Mucosa of rectum (tissue), 2 donors: Measurements from ENCODE around the gene KCNH5.

Experiments
- H3K27ac ChIP-seq, 2 donors: one replicate each; pipeline ENCODE4 v1.7.0; 2013; ENCODE audit warnings: inconsistent platforms in 2 of 2, low read depth in 2 of 2, low read length in 2 of 2
- H3K27me3 ChIP-seq, 2 donors: one replicate each; pipeline ENCODE4 v1.7.0; 2013; ENCODE audit warnings: low read length in 2 of 2; ENCODE audit not compliant: control insufficient read depth in 2 of 2, insufficient read depth in 2 of 2
- H3K36me3 ChIP-seq, 2 donors: one replicate each; pipeline ENCODE4 v1.7.0; 2013; ENCODE audit warnings: low read length in 2 of 2; ENCODE audit not compliant: control insufficient read depth in 2 of 2, insufficient read depth in 2 of 2
- H3K4me1 ChIP-seq, 2 donors: one replicate each; pipeline ENCODE4 v1.7.0; 2013; ENCODE audit warnings: low read length in 2 of 2, mild to moderate bottlenecking in 1 of 2; ENCODE audit not compliant: control insufficient read depth in 2 of 2, insufficient read depth in 2 of 2
- H3K4me3 ChIP-seq, 2 donors: one replicate each; pipeline ENCODE4 v1.7.0; 2013; ENCODE audit warnings: low read length in 2 of 2
- H3K9ac ChIP-seq, 2 donors: one replicate each; pipeline ENCODE4 v1.7.0; 2013; ENCODE audit warnings: low read length in 2 of 2, low read depth in 1 of 2, mild to moderate bottlenecking in 1 of 2
- H3K9me3 ChIP-seq, 2 donors: one replicate each; pipeline ENCODE4 v1.7.0; 2013; ENCODE audit warnings: low read length in 2 of 2; ENCODE audit not compliant: control insufficient read depth in 2 of 2
- donor health status: healthy.
- donor health status: Normal muscosa, but diverticular disease.

The KCNH5 gene

DNA sequence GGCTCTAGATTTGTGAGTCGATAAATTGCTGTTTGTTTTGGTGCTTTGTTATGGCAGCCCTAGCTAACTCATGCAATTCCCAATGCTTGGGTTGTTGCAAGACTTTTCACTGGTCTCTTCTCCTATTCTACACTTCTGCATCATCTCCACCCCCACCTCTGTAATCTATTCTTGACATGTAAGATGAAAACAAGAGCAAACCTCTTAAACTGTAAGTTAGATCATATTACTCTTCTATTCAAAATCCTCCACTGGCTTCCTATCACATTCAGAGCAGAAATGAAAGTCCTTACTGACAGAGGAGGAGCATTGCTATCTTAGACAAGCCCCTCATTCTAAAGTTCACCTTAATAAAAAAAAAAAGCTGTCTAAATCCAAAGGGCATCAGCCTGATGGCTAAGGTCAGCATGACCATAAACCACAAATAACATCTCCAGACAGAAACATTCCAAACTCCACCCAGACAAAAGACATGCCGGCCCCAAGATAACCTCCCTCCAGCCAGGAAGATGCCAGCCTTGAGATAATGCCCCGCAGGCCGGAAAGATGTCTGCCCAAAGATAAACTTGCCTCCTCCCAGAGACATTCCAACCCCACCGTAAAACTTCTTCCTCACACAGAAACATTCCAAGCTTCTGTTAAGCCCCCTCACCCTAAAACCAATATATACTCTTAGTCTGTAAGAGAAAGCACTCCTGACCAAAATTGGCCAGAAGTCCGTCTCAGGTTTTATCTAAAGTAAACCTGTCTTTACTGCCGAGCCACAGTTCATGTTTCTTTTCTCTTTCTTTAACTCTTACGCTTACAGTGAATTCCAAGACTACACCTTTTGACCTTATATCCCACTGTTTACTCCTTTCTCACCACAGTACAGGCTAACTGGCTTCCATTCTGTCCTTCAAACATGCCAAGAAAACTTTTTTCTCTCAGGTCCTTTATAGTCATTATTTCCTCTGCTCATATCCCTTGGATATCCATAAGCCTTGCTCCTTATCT is 308.9 kb downstream of the KCNH5 start:
- no peaks in the 10 kb centered on the region for H3K27me3 ChIP-seq
- H3K27ac ChIP-seq = no peak overlapping the region
- H3K9me3 ChIP-seq = peaks cover 2 to 3% of the 10 kb centered on the region in 2 donors
- no peaks in the 10 kb centered on the region for H3K4me1 ChIP-seq
- no peak overlapping the region for H3K4me3 ChIP-seq
- H3K9ac ChIP-seq = no peak overlapping the region
- H3K36me3 ChIP-seq = no peaks in the 10 kb centered on the region

GRCh38 chr14:62734831-62735230 is 310.4 kb downstream of the KCNH5 start:
- H3K4me1 ChIP-seq = no peaks in the 10 kb centered on the region
- H3K4me3 ChIP-seq = no peak overlapping the region
- H3K9ac ChIP-seq = no peak overlapping the region
- no peaks in the 10 kb centered on the region for H3K27me3 ChIP-seq
- no peaks in the 10 kb centered on the region for H3K36me3 ChIP-seq
- peaks cover 0 to 3% of the 10 kb centered on the region in 2 donors for H3K9me3 ChIP-seq
- H3K27ac ChIP-seq = no peak overlapping the region

DNA sequence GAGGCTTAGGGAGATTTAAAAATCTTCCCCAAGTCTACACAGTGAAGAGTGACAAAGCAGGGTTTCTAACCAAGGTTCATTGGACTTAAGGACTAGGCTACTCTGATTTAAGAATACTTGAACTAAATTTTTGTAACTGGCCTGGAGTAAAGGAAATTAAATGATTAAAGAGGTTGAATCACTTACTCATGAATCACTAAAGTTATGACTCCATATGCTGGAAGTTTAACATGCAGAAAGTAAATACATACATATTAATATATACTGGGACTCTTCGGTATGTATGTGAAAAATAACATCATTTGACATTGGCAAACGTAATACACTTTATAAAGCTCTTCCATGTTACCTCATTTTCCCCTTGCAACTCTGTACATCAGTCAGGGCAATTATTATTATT is 322.9 kb downstream of the KCNH5 start:
- Histone ChIP-seq H3K27me3 (no peaks in the 10 kb centered on the region), H3K9ac (no peak overlapping the region), H3K36me3 (no peaks in the 10 kb centered on the region), H3K9me3 (no peaks in the 10 kb centered on the region), H3K27ac (no peak overlapping the region), H3K4me3 (no peak overlapping the region), H3K4me1 (no peaks in the 10 kb centered on the region)

DNA sequence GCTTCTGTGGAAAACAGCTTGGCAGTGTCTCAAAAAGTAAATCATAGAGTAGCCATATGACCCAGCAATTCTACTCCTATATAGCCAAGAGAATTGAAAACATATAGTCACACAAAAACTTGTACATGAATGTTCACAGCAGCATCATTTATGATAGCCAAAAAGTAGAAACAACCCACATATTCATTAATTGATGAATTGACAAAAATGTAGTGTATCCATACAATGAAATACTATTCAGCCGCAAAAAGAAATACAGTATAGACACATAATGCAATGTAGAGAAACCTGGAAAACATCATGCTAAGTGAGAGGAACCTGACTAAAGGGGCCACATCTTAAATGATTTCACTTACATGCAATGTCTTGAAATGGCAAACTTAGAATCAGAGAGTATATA is 326.6 kb downstream of the KCNH5 start:
- H3K9ac ChIP-seq = no peak overlapping the region
- H3K36me3 ChIP-seq = no peaks in the 10 kb centered on the region
- no peak overlapping the region for H3K4me3 ChIP-seq
- no peaks in the 10 kb centered on the region for H3K4me1 ChIP-seq
- no peaks in the 10 kb centered on the region for H3K9me3 ChIP-seq
- H3K27me3 ChIP-seq = no peaks in the 10 kb centered on the region
- no peak overlapping the region for H3K27ac ChIP-seq

GRCh38 chr14:62711351-62712023 is 333.8 kb downstream of the KCNH5 start:
- Histone ChIP-seq H3K27me3 (no peaks in the 10 kb centered on the region), H3K4me3 (no peak overlapping the region), H3K9me3 (peaks cover 0 to 3% of the 10 kb centered on the region in 2 donors), H3K9ac (no peak overlapping the region), H3K4me1 (no peaks in the 10 kb centered on the region), H3K36me3 (no peaks in the 10 kb centered on the region), H3K27ac (no peak overlapping the region)

DNA sequence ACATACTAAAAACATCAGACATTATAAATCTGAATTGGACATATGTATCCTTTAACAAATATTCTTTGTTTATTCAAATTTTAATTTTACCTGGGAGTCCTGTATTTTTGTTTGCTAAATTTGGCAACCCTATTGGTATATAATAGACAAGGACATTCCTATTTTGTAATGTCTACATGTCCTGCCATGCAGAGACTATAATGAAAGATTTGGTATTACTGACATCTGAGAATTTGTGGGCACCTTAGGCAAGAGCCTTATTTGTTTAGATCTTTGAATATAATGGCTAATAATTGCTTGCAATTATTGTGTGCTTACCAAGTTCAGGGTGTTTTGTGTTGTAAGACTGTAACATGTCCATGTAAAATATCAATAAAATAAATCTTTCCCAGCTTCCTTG is 334.4 kb downstream of the KCNH5 start:
- no peaks in the 10 kb centered on the region for H3K4me1 ChIP-seq
- peaks cover 0 to 3% of the 10 kb centered on the region in 2 donors for H3K9me3 ChIP-seq
- H3K27ac ChIP-seq = no peak overlapping the region
- no peak overlapping the region for H3K4me3 ChIP-seq
- no peaks in the 10 kb centered on the region for H3K36me3 ChIP-seq
- H3K9ac ChIP-seq = no peak overlapping the region
- H3K27me3 ChIP-seq = no peaks in the 10 kb centered on the region

- Histone ChIP-seq H3K27me3 (no peaks in the 10 kb centered on the region), H3K4me3 (no peak overlapping the region), H3K9me3 (peaks cover 0 to 3% of the 10 kb centered on the region in 2 donors), H3K4me1 (no peaks in the 10 kb centered on the region), H3K9ac (no peak overlapping the region), H3K27ac (no peak overlapping the region), H3K36me3 (no peaks in the 10 kb centered on the region)
Observed at GRCh38 chr14:62709773-62710172, 335.5 kb downstream of the KCNH5 start.

DNA sequence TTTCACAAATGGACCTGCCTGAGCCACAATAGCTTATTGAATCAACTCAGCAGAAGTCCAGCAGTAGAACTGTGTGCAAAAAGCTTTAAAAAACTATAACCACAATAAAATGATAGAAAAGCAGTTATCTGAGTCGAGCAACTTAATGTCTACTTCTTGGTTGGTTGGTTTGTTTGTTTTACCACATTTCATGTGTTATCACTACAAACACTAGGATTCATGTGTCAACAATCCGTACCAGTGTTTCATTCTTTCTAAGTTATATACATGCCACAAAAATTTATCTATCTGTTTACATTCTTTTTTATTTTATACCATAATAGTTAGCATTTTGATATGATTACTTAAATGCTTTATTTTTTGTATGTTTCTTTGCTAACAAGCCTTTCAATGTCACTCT is 339.0 kb downstream of the KCNH5 start:
- Histone ChIP-seq H3K9ac (no peak overlapping the region), H3K4me1 (no peaks in the 10 kb centered on the region), H3K27me3 (no peaks in the 10 kb centered on the region), H3K4me3 (no peak overlapping the region), H3K9me3 (peaks cover 0 to 3% of the 10 kb centered on the region in 2 donors), H3K27ac (no peak overlapping the region), H3K36me3 (no peaks in the 10 kb centered on the region)

DNA sequence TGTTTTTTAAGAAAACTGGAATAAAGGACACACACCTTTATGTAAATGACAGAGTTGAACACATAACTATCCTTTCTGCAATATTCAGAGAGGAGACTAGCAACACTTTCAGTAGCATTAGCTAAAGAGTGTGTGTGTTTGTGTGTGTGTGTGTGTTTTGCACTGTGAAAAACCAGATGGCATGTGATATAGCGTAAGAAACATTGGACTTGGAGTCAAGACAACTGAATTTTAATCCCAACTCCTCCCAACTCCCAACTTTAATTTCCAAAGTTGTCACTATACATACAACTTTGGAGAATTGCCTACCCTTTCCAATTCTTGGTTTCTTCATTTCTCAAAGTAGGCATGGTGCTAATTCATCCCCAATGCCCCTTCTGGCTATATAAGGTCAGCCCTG is 347.8 kb downstream of the KCNH5 start:
- no peaks in the 10 kb centered on the region for H3K27me3 ChIP-seq
- no peak overlapping the region for H3K9ac ChIP-seq
- no peaks in the 10 kb centered on the region for H3K9me3 ChIP-seq
- H3K36me3 ChIP-seq = no peaks in the 10 kb centered on the region
- H3K4me1 ChIP-seq = no peaks in the 10 kb centered on the region
- H3K4me3 ChIP-seq = no peak overlapping the region
- H3K27ac ChIP-seq = no peak overlapping the region

- H3K27ac ChIP-seq = no peak overlapping the region
Observed at GRCh38 chr14:62696929-62697328, 348.3 kb downstream of the KCNH5 start.

More at GRCh38 chr14:62696929-62697328, 348.3 kb downstream of the KCNH5 start:
- Histone ChIP-seq H3K9ac (no peak overlapping the region), H3K4me3 (no peak overlapping the region), H3K9me3 (no peaks in the 10 kb centered on the region), H3K27me3 (no peaks in the 10 kb centered on the region), H3K36me3 (no peaks in the 10 kb centered on the region), H3K4me1 (no peaks in the 10 kb centered on the region)
